Measurements from ENCODE around the gene BOK.

Gene BOK

GRCh38 chr2:241539616-241540374, 18.8 kb upstream of the BOK start:
- DNase-seq: peak; percentile 46

DNA sequence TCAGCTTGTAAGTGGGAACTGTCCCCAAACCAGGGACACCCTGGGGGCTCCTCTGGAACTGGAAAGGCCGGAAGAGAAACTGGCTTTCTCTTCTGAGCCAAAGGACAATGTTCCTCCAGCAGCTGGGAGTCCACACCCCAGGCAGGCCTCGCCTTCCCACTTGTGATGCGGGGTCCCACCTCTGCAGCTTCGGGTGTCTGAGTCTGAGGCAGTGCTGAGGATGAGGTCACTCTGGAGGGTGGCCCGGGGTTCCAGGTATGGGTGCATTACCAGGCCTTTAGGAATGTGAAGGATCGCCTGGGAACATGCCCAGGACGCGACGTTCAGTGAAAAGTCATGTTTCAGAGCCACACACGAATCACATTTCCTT, 18.2 kb upstream of the BOK start:
- peak; percentile 51 for DNase-seq

DNA sequence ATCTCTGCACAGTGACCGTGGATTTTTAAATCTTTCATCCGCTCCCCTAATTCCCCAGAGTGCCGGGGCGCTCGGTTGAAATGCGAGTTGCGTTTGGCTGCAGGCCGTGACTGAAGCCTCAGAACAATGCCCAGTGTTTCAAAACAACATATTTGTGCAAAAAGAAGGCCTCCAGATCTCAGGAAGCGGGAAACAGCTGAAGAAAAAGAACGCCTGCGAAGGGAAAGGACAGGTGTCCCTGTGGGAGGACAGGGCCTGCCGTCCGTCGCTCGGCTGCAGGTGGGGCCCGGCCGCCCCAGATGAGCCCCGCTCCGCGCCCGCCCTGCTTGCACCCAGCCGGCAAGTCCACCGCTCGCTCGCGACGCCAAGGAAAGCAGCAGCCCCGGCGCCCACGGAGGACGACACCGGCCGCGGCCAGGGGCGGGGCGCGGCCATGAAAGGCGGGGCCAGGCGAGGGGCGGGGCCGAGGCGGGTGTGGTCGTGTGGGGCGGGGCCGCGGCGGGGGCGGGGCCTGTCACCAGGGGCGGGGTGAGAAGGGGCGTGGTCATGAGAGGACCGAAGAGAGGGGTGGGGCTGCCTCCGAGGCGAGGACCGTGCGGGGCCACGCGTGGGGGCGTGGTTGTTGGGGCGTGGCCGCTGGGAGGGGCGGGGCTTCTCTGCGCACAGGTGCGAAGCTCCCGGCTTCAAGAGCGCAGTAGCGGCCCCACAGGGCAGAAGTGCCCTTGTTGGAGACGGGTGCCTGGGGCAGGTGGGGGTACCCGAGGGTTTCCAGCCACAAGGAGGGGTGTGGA, 17.6 kb upstream of the BOK start:
- peak; percentile 91 for DNase-seq

DNA sequence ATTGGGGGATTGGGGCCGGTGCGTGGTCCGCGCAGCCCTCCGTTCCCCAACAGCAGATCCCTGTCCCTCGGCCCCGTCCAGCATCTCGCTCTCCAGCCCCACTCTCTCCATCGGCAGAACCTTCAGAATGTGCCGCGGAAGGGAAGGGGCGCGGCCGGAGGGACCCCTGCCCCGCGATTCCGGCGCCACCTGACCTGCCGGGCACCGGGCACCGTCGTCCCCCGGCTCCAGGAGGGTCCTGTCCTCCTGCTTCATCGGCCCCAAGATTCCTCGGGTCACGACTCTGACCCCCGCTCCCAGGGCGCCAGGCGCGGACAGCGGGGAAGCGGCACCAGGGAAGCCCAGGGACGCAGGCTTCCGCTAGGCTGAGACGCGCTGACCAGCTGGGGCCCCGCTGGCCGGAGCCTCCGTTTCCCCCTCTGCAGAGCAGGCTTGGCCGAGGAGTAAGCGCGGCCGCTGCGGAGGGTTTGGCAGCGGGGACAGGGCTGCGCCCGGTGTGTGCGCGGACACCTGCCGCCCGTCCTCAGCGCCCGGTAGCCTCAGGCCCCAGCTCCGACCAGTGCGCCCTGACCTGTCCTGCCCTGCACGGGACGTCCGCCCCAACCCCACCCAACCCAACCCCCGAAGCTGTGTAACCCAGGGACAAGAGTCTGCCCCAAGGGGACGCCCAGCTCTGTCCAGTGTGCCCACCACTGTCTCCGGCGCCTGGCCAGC, 16.8 kb upstream of the BOK start:
- DNase-seq: no peak

- no peak for DNase-seq
These were observed 16.3 kb upstream of the BOK start for GRCh38 chr2:241542278-241542605.

DNA sequence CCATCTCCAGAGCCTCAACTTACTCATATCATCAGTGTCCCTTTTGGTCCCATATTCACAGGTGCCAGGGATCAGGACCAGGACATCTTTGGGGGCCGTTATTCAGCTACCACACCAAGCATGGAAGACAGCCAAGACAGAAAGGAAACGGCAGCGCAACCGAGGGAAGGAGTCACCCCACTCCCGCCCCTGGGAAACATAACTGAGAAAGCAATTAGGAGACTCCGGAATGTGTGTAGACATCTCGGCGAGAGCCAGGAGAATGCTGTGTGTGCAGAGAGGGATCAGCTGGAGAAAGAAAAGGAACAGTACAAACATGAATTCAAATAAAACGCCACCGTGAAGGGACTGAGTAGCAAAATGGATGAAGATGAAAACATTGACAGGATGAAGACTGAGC, 13.4 kb upstream of the BOK start:
- DNase-seq: no peak

DNA sequence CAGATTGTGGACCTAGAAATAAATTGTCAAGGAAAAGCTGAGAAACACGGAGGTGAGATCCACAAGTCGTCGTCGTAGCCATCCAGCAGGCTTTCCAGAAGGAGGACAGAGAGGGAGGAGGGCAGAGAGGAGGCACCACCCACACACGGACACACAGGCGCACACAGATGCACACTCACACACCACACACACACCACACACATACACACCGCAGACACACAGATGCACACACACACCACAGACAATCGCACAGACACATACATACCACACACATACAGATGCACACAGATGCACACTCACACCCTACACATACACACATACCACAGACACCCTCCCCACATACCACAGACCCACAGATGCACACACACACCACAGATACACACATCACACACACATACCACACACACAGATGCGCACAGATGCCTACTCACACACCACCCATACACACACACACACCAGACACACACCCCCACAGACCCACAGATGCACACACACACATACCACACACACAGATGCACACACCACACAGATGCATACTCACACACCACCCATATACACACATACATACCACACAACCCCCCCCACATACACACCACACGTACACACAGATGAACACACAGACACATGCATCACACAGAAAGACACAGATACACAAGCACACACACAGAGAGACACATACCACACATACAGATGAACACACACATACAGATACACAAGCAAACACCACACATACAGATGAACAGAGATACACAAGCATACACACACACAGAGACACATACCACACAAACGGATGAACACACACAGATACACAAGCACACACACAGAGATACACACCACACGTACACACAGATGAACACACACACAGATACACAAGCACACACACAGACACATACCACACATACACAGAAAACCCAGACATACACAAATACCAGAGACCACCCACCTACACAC, 12.7 kb upstream of the BOK start:
- no peak for DNase-seq

- no peak for DNase-seq
These were observed 11.6 kb upstream of the BOK start for GRCh38 chr2:241546771-241547498.

GRCh38 chr2:241547781-241548450, 10.6 kb upstream of the BOK start:
- DNase-seq: no peak

- no peak for DNase-seq
These were observed 10.1 kb upstream of the BOK start for GRCh38 chr2:241548451-241548835.

GRCh38 chr2:241550616-241551580, 7.6 kb upstream of the BOK start:
- DNase-seq: peak; percentile 45

DNA sequence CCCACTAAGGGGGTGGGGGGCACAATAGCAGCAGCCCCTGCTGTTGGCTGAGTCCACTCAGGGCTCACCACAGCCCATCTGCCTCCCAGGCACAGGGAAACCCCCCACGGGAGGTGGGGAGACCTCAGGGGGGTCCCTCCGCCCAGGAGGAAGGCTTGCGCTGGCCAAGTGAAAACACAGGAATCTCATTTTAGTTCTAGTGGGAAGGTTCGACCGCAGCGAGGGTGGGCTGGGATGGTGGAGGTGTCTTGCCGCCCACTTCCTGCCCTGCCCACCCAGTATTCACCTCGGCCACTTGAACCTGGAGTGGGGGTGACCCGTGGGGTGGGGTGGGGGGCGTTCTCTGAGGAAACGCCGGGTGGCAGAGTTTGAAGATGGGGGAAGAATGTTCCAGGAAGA, 6.9 kb upstream of the BOK start:
- peak; percentile 42 for DNase-seq

DNA sequence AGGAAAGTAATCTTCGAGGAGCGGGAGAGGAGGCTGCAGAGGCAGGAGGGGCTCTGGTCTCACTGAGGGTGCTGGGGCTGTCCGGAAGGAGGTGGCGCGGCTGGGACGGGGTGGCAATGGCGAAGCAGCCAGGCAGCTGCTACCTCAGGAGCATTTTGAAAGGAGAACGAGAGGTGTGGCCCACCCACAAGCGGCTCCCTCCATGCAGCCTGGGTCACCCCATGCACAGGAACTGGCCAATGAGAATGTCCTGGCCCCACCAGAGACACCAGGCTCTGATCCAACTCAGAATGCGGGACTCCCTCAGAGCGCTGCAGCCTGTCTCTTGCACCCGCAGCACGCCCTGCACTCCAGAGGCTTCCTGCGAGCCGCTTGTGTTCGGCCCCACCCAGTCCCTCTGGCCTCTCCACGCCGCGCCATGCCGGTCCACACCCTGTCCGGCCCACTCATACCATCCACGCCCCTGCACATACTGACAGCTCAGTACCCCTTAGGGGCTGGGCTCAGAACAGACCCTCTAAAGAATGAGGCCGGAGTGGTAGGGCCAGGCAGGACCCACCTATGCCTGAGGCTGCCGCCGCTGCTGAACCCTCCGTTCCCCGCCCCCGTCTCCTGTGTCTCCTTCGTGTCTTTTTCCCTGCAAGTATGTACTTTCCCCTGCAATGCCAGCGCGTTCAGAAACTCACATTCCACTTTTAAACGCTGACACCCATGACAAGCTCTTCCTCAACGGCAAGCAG, 6.4 kb upstream of the BOK start:
- DNase-seq: no peak

GRCh38 chr2:241553512-241553830, 5.1 kb upstream of the BOK start:
- no peak for DNase-seq

DNA sequence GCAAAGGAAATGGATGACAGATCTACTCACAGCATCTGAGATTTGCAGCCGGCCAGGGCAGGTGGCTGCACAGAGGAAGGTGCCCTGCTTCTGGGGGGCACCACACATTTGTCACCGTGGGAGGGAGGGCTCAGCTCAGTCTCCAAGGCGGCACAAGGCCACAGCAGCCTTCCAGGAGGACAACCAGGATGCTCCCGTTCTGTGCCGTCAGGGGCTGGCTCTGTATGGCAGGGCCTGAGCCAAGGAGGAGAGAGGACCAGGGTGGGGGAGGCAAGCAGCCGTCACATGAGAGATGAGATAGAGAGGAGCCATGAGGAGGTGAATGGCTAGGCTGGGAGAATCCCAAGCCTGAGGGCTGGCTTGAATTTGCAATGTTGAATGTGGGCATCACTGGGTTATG, 4.6 kb upstream of the BOK start:
- no peak for DNase-seq

- DNase-seq: no peak
These were observed 3.8 kb upstream of the BOK start for GRCh38 chr2:241554610-241555322.

DNA sequence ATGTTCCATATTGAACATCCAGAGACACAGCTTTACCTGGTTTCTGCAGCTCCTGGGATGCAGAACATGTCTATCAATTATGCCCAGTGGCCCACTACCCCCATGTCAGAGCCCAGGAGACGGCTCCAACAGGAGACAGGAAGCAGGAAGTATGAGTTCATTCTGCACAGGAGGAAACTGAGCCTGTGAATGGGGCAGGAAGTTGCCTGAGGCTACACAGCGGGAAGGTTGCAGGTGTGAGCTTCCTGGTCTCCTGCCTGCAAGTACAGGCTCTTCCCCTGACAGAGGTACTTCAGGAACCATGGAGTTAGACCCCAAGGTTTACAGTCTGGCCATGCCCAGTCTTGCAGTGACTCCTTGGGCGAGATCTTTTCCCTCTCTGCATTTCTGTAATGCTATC, 2.8 kb upstream of the BOK start:
- no peak for DNase-seq

GRCh38 chr2:241556746-241557145, 1.8 kb upstream of the BOK start:
- DNase-seq: no peak
